GM23338 (cell line): ENCODE data around the gene ZNF219. TPM values are rescaled to one million over a fixed set of nuclear protein-coding genes. Genes with fewer than 3 reads are reported as not detected.

Experiments
- ATAC-seq: fragments of 200-7000 bp; cut with Tn5 transposase; 3 replicates; pipeline ENCODE4 v1.9.1; 2020
- DNase-seq: peaks from one replicate; pipeline ENCODE4 v3.0.0-alpha.2; 2015; ENCODE audit warnings: low spot score
- H2AFZ ChIP-seq: fragments of 200-600 bp; sonication (generic); 2 replicates; pipeline ENCODE4 v1.8.0; 2016; ENCODE audit warnings: antibody characterized with exemption, mild to moderate bottlenecking, moderate library complexity
- H3F3A ChIP-seq: fragments of 200-600 bp; sonication (generic); replicated peaks from 2 replicates; pipeline ENCODE4 v1.8.0; 2017; ENCODE audit warnings: antibody characterized with exemption, mixed run types, low read depth
- H3K27ac ChIP-seq: fragments of 200-600 bp; sonication (generic); 2 replicates; pipeline ENCODE4 v1.6.1; 2016; ENCODE audit warnings: low read depth
- H3K27me3 ChIP-seq: fragments of 200-600 bp; sonication (generic); 2 replicates; pipeline ENCODE4 v1.8.0; 2016; ENCODE audit warnings: mild to moderate bottlenecking, mixed run types, moderate library complexity; ENCODE audit not compliant: insufficient read depth
- H3K36me3 ChIP-seq: fragments of 200-600 bp; sonication (generic); 2 replicates; pipeline ENCODE4 v1.8.0; 2016; ENCODE audit warnings: mild to moderate bottlenecking; ENCODE audit not compliant: insufficient read depth
- H3K4me1 ChIP-seq: fragments of 200-600 bp; sonication (generic); 2 replicates; pipeline ENCODE4 v1.8.0; 2016; ENCODE audit warnings: mild to moderate bottlenecking, moderate library complexity; ENCODE audit not compliant: insufficient read depth
- H3K4me2 ChIP-seq: fragments of 200-600 bp; sonication (generic); 2 replicates; pipeline ENCODE4 v1.7.1; 2017; ENCODE audit warnings: mixed run types
- H3K4me3 ChIP-seq: fragments of 200-600 bp; sonication (generic); 2 replicates; pipeline ENCODE4 v1.6.1; 2016; ENCODE audit warnings: mixed run types
- H3K79me2 ChIP-seq: fragments of 200-600 bp; sonication (generic); replicated peaks from 2 replicates; pipeline ENCODE4 v1.8.0; 2017; ENCODE audit warnings: mild to moderate bottlenecking; ENCODE audit not compliant: insufficient read depth
- H3K9me2 ChIP-seq: fragments of 200-600 bp; sonication (generic); 2 replicates; pipeline ENCODE4 v1.8.0; 2017; ENCODE audit not compliant: insufficient read depth
- H4K20me1 ChIP-seq: fragments of 200-600 bp; sonication (generic); replicated peaks from 2 replicates; pipeline ENCODE4 v1.8.0; 2017; ENCODE audit warnings: mild to moderate bottlenecking; ENCODE audit not compliant: insufficient read depth
- H3K27ac Mint-ChIP-seq: 2 replicates; pipeline ENCODE4 v1.8.0; 2020; ENCODE audit warnings: inconsistent platforms, mild to moderate bottlenecking, moderate library complexity, mixed read lengths
- H3K27me3 Mint-ChIP-seq: 3 replicates; pipeline ENCODE4 v1.8.0; 2022; ENCODE audit warnings: low read depth, mild to moderate bottlenecking, moderate library complexity, mixed read lengths, inconsistent platforms; ENCODE audit not compliant: insufficient read depth, poor library complexity
- H3K36me3 Mint-ChIP-seq: 3 replicates; pipeline ENCODE4 v1.8.0; 2021; ENCODE audit warnings: low read depth, mild to moderate bottlenecking, inconsistent platforms, moderate library complexity, mixed read lengths
- H3K4me1 Mint-ChIP-seq: 3 replicates; pipeline ENCODE4 v1.8.0; 2020; ENCODE audit warnings: mild to moderate bottlenecking, inconsistent platforms, mixed read lengths
- H3K4me3 Mint-ChIP-seq: 3 replicates; pipeline ENCODE4 v1.8.0; 2021; ENCODE audit warnings: moderate library complexity, mild to moderate bottlenecking, inconsistent platforms, mixed read lengths
- H3K9me3 Mint-ChIP-seq: 3 replicates; pipeline ENCODE4 v1.8.0; 2020; ENCODE audit warnings: moderate library complexity, mild to moderate bottlenecking, inconsistent platforms, mixed read lengths
- CREB1 ChIP-seq: fragments of 250-450 bp; sonication (Bioruptor Pico); IDR thresholded peaks from 2 replicates; pipeline ENCODE4 v1.5.0; 2020; ENCODE audit warnings: low read depth, mild to moderate bottlenecking, moderate library complexity
- JUNB ChIP-seq: IDR thresholded peaks from one replicate; pipeline ENCODE4 v1.6.1; 2016; ENCODE audit warnings: antibody characterized with exemption; ENCODE audit not compliant: unreplicated experiment
- NANOG ChIP-seq: IDR thresholded peaks from 2 replicates; pipeline ENCODE4 v1.6.1; 2016; ENCODE audit warnings: antibody characterized with exemption, borderline replicate concordance
- POLR2AphosphoS5 ChIP-seq: IDR thresholded peaks from 2 replicates; pipeline ENCODE4 v1.6.1; 2016; ENCODE audit warnings: antibody characterized with exemption, low read depth
- ZNF114 ChIP-seq: fragments of 250-450 bp; sonication (Bioruptor Pico); IDR thresholded peaks from 2 replicates; pipeline ENCODE4 v1.5.0; 2020; ENCODE audit warnings: mild to moderate bottlenecking, moderate library complexity
- polyA plus RNA-seq: library from polyadenylated mRNA; unstranded; fragments of >200 nt; fragmentation: Nextera tagmentation; extraction: Ambion mirVana; gene quantifications from 2 replicates; pipeline ENCODE4 v1.2.1, GENCODE V29; 2016
- total RNA-seq: library from RNA; depleted of rRNA; stranded (reverse); fragments of >200 nt; shearing (Covaris generic); gene quantifications from 2 replicates; pipeline ENCODE4 v1.2.3, GENCODE V29; 2014
- TF ChIP-seq, protein P1 (sequence below), 2 experiments: fragments of 200-600 bp in 1 of 2; sonication (generic) in 1 of 2; conservative IDR thresholded peaks; 2 replicates each; pipeline versions ENCODE4 v1.5.1 to v1.6.1; 2016 to 2017; ENCODE audit warnings: antibody characterized with exemption in 2 of 2, low read depth in 2 of 2, mild to moderate bottlenecking in 2 of 2, moderate library complexity in 1 of 2
- TF ChIP-seq, protein P2 (sequence below): IDR thresholded peaks from 2 replicates; pipeline ENCODE4 v1.6.1; 2016; ENCODE audit warnings: antibody characterized with exemption
- TF ChIP-seq, protein P3 (sequence below): IDR thresholded peaks from one replicate; pipeline ENCODE4 v1.6.1; 2018; ENCODE audit warnings: antibody characterized with exemption; ENCODE audit not compliant: unreplicated experiment

ZNF219 gene
- total and polyA plus RNA-seq, 2 experiments from 2014 or later: 37.7 to 153 TPM

DNA sequence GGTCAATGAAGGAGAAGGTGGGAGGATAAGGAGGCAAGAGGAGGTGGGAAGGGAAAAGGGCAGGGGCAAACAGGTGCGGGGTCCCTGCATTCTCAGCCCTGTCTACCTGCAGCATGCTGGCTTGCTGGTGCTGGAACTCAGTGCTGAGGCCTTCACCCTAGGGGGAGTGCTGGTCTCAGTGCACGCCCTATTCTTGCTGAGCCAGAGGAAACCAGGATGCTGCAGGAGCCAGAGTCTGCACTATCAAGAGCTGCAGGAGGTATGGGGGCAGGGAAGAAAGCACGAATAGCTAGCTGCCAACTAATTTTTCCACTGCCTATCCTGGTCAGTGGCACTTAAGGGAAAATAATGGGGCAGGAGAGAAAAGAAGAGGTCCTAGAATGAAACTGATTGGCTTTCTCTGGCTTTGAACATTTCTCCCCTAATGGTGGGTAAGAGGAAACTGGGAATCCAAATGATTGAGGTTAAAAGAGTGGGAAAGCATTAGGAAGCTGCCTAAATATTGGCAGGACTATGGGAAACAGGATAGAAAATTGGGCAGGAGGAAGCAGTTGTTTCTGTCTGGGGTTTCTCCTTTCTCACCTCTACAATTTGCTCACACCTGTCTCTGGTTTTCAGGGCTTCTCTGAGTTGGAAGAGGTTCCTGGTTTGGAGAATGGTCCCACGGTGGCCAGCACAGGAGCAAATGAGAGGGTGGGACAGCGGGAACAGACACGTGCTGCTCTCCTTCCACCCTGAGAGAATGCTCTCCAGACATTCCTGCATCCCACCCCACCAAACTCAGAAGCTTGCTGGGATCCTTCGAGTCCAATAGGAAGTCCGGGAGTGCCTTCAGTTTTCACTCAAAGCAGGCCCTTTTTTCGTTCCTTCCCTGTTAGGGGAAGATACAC is 4.3 kb upstream of the ZNF219 start:
- Histone ChIP-seq H3K4me3 (peak overlapping the region; percentile 90), H3K4me2 (peak overlapping the region; percentile 97), H3K79me2 (peaks cover 16% of the 10 kb centered on the region), H3K36me3 (no peaks in the 10 kb centered on the region), H3K27me3 (no peaks in the 10 kb centered on the region), H3K27ac (peak overlapping the region; percentile 10; the same call in 1 of the 2 replicates), H4K20me1 (no peaks in the 10 kb centered on the region), H3F3A (peaks cover 3% of the 10 kb centered on the region), H2AFZ (peak overlapping the region; percentile 11; the same call in 1 of the 2 replicates), H3K4me1 (peaks cover 42% of the 10 kb centered on the region), H3K9me2 (no peaks in the 10 kb centered on the region)
- no peaks in the 10 kb centered on the region; the same call in 2 of the 3 replicates for H3K36me3 Mint-ChIP-seq
- DNase-seq: peak; percentile 51
- H3K4me3 Mint-ChIP-seq: peak overlapping the region; percentile 91
- no peak for TF ChIP-seq ZNF114 (CRISPR knock-in tag)
- TF ChIP-seq, protein P1, sequence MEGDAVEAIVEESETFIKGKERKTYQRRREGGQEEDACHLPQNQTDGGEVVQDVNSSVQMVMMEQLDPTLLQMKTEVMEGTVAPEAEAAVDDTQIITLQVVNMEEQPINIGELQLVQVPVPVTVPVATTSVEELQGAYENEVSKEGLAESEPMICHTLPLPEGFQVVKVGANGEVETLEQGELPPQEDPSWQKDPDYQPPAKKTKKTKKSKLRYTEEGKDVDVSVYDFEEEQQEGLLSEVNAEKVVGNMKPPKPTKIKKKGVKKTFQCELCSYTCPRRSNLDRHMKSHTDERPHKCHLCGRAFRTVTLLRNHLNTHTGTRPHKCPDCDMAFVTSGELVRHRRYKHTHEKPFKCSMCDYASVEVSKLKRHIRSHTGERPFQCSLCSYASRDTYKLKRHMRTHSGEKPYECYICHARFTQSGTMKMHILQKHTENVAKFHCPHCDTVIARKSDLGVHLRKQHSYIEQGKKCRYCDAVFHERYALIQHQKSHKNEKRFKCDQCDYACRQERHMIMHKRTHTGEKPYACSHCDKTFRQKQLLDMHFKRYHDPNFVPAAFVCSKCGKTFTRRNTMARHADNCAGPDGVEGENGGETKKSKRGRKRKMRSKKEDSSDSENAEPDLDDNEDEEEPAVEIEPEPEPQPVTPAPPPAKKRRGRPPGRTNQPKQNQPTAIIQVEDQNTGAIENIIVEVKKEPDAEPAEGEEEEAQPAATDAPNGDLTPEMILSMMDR (conservative IDR thresholded peaks at IDR 0.05; ENCODE audit: low read depth in 2 of 2): peak in 1 of 2 experiments; percentile 28; a peak in 2 of 4 replicates
- peaks cover 71% of the 10 kb centered on the region for H3K4me1 Mint-ChIP-seq
- no peaks in the 10 kb centered on the region; the same call in 2 of the 3 replicates for H3K9me3 Mint-ChIP-seq
- peak overlapping the region; percentile 96 for H3K27ac Mint-ChIP-seq
- H3K27me3 Mint-ChIP-seq: peaks cover 6% of the 10 kb centered on the region
- peak; percentile 9 for ATAC-seq

DNA sequence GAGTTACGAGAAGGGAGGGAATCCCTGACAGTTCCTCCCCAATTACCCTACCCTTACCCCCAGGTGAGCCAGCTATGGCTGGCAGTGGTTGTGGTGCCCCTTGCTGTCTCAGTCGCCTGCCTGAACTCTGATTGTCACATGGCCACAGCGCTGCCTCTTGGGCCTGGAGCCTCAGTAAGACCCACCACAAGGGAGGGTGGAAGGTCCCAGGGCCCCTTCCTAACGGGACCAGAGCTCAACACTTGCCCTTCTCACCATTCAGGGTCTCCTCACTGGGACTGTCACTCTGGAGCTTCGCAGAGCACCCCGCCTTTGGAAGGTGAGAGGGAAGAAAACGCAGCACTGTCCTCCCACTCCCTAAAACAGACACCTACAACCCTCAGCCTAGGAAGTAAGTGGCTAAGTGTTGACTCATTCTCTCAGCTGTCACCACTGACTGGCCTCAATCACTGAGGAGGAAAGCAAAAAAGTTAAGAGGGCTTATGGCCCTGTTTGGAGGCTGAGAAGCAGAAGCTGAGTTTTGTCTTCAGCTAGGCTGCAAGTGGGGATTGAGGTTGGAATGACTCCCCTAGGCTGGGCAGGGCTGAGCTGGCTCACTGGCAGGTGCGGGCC is 3.5 kb upstream of the ZNF219 start:
- Histone ChIP-seq H3K79me2 (peaks cover 23% of the 10 kb centered on the region), H3K4me1 (peaks cover 39% of the 10 kb centered on the region), H3F3A (peaks cover 3% of the 10 kb centered on the region), H3K36me3 (no peaks in the 10 kb centered on the region), H3K27me3 (no peaks in the 10 kb centered on the region), H3K27ac (0 out of 2 replicates have a peak overlapping the region, but pooled peaks have one; percentile 10), H3K9me2 (no peaks in the 10 kb centered on the region), H3K4me3 (peak overlapping the region; percentile 90; the same call in 1 of the 2 replicates), H2AFZ (no peak overlapping the region), H4K20me1 (no peaks in the 10 kb centered on the region), H3K4me2 (peak overlapping the region; percentile 97)
- no peak for DNase-seq
- Mint-ChIP-seq H3K27ac (peak overlapping the region; percentile 96), H3K4me3 (peak overlapping the region; percentile 91), H3K36me3 (no peaks in the 10 kb centered on the region; the same call in 2 of the 3 replicates), H3K9me3 (no peaks in the 10 kb centered on the region; the same call in 2 of the 3 replicates), H3K27me3 (peaks cover 14% of the 10 kb centered on the region), H3K4me1 (peaks cover 68% of the 10 kb centered on the region)
- no peak for ATAC-seq
- TF ChIP-seq CREB1: no peak
- TF ChIP-seq, protein P2, sequence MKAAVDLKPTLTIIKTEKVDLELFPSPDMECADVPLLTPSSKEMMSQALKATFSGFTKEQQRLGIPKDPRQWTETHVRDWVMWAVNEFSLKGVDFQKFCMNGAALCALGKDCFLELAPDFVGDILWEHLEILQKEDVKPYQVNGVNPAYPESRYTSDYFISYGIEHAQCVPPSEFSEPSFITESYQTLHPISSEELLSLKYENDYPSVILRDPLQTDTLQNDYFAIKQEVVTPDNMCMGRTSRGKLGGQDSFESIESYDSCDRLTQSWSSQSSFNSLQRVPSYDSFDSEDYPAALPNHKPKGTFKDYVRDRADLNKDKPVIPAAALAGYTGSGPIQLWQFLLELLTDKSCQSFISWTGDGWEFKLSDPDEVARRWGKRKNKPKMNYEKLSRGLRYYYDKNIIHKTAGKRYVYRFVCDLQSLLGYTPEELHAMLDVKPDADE: no peak
- TF ChIP-seq NANOG: no peak
- TF ChIP-seq, protein P3, sequence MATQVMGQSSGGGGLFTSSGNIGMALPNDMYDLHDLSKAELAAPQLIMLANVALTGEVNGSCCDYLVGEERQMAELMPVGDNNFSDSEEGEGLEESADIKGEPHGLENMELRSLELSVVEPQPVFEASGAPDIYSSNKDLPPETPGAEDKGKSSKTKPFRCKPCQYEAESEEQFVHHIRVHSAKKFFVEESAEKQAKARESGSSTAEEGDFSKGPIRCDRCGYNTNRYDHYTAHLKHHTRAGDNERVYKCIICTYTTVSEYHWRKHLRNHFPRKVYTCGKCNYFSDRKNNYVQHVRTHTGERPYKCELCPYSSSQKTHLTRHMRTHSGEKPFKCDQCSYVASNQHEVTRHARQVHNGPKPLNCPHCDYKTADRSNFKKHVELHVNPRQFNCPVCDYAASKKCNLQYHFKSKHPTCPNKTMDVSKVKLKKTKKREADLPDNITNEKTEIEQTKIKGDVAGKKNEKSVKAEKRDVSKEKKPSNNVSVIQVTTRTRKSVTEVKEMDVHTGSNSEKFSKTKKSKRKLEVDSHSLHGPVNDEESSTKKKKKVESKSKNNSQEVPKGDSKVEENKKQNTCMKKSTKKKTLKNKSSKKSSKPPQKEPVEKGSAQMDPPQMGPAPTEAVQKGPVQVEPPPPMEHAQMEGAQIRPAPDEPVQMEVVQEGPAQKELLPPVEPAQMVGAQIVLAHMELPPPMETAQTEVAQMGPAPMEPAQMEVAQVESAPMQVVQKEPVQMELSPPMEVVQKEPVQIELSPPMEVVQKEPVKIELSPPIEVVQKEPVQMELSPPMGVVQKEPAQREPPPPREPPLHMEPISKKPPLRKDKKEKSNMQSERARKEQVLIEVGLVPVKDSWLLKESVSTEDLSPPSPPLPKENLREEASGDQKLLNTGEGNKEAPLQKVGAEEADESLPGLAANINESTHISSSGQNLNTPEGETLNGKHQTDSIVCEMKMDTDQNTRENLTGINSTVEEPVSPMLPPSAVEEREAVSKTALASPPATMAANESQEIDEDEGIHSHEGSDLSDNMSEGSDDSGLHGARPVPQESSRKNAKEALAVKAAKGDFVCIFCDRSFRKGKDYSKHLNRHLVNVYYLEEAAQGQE: no peak
- TF ChIP-seq JUNB: no peak
- no peak for TF ChIP-seq ZNF114 (CRISPR knock-in tag)
- TF ChIP-seq POLR2AphosphoS5: no peak
